ENCODE results near the gene OR5J2.
"Not testable (repeated sequence)": the region's sequence is repeated elsewhere in the genome, so short reads cannot be mapped to it uniquely, and the experiment has no call there.

The OR5J2 gene

GRCh38 chr11:56172256-56172830, 4.1 kb upstream of the OR5J2 start:
- DNase-seq (ENCODE audit: low read depth) = no peak
- TF ChIP-seq CTCF (conservative IDR thresholded peaks at IDR 0.05; ENCODE audit: control insufficient read depth, insufficient read depth, low read depth, low read length) = no peak
- H3K4me3 ChIP-seq (ENCODE audit: control insufficient read depth, low read depth, low read length) = no peak overlapping the region

- TF ChIP-seq CTCF (conservative IDR thresholded peaks at IDR 0.05; ENCODE audit: control insufficient read depth, insufficient read depth, low read depth, low read length) = no peak
- no peak for DNase-seq (ENCODE audit: low read depth)
- no peak overlapping the region for H3K4me3 ChIP-seq (ENCODE audit: control insufficient read depth, low read depth, low read length)
Observed at GRCh38 chr11:56183459-56183858, 7.0 kb downstream of the OR5J2 start.

DNA sequence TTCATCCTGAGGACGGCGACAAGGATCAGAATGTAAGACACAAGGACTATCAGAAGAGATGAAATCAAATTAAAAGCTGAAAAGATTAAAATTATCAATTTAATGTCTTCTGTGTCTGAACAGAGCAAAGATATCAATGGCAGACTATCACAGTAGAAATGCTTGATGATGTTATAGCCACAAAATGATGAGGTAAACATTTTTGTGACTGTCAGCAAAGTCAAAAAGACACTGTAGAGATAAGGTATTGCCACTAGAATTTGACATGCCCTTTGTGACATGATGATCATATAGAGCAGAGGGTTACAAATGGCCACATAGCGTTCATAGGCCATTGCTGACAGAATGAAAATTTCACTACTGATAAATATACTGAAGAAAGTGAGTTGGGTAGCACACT, 12.2 kb downstream of the OR5J2 start:
- no peak overlapping the region for H3K4me3 ChIP-seq (ENCODE audit: control insufficient read depth, low read depth, low read length)
- no peak for DNase-seq (ENCODE audit: low read depth)
- TF ChIP-seq CTCF (conservative IDR thresholded peaks at IDR 0.05; ENCODE audit: control insufficient read depth, insufficient read depth, low read depth, low read length) = no peak

DNA sequence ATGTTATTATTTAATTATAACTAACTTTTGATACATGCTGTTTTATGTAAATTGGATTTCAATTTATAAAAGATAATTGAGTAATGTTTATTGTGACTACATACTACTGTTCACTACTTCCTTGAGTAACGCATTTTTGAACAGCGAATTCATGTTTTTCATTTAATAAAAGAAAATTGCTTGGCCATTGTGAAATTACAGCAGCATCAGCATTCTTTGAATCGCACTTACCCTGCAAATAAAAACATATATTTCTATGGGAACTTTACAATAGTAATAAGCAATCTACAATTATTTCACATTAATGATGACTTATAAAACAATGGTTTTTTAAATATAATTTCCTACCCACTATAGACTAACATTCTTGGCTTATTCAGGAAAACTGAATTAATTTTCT, 20.3 kb downstream of the OR5J2 start:
- TF ChIP-seq CTCF (conservative IDR thresholded peaks at IDR 0.05; ENCODE audit: control insufficient read depth, insufficient read depth, low read depth, low read length) = no peak
- H3K4me3 ChIP-seq (ENCODE audit: control insufficient read depth, low read depth, low read length) = no peak overlapping the region
- DNase-seq (ENCODE audit: low read depth) = no peak

- H3K4me3 ChIP-seq (ENCODE audit: control insufficient read depth, low read depth, low read length) = no peak overlapping the region
- TF ChIP-seq CTCF (conservative IDR thresholded peaks at IDR 0.05; ENCODE audit: control insufficient read depth, insufficient read depth, low read depth, low read length) = no peak
- DNase-seq (ENCODE audit: low read depth) = no peak
Observed at GRCh38 chr11:56197367-56197766, 20.9 kb downstream of the OR5J2 start.

- DNase-seq (ENCODE audit: low read depth) = no peak
- no peak overlapping the region for H3K4me3 ChIP-seq (ENCODE audit: control insufficient read depth, low read depth, low read length)
- TF ChIP-seq CTCF (conservative IDR thresholded peaks at IDR 0.05; ENCODE audit: control insufficient read depth, insufficient read depth, low read depth, low read length) = no peak
Observed at GRCh38 chr11:56207790-56208189, 31.4 kb downstream of the OR5J2 start.

DNA sequence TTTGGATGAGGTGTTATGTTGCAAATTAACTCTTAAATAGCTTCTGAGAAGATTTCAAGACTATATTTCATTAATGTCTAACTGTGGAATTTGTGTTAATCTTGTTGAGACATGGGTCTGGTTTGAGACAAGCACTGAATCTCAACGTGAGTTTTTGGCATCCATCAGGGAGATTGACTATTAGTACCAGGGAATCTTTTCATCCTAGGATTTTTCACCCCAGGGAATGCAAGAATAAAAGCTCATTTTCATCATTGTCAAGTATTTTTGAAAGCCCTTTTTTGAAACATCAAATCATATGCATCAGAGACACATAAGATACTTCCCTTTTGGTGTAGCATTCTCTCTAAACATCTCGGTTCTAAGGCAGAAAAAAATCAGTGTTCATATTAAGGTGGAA, 38.1 kb downstream of the OR5J2 start:
- TF ChIP-seq CTCF (conservative IDR thresholded peaks at IDR 0.05; ENCODE audit: control insufficient read depth, insufficient read depth, low read depth, low read length) = no peak
- DNase-seq (ENCODE audit: low read depth) = no peak
- no peak overlapping the region for H3K4me3 ChIP-seq (ENCODE audit: control insufficient read depth, low read depth, low read length)

- not testable (repeated sequence) for DNase-seq (ENCODE audit: low read depth); H3K4me3 ChIP-seq (ENCODE audit: control insufficient read depth, low read depth, low read length)
Observed at GRCh38 chr11:56219735-56220134, 43.3 kb downstream of the OR5J2 start.
